Measurements from ENCODE around the gene UQCR11. TPM values are rescaled to one million over a fixed set of nuclear protein-coding genes. Genes with fewer than 3 reads are reported as not detected.
A peak's percentile ranks its signal among the peaks of the same experiment; 100 is the strongest.

The UQCR11 gene
- total RNA-seq, 1 donor from 2014 or later: 65.6 TPM

DNA sequence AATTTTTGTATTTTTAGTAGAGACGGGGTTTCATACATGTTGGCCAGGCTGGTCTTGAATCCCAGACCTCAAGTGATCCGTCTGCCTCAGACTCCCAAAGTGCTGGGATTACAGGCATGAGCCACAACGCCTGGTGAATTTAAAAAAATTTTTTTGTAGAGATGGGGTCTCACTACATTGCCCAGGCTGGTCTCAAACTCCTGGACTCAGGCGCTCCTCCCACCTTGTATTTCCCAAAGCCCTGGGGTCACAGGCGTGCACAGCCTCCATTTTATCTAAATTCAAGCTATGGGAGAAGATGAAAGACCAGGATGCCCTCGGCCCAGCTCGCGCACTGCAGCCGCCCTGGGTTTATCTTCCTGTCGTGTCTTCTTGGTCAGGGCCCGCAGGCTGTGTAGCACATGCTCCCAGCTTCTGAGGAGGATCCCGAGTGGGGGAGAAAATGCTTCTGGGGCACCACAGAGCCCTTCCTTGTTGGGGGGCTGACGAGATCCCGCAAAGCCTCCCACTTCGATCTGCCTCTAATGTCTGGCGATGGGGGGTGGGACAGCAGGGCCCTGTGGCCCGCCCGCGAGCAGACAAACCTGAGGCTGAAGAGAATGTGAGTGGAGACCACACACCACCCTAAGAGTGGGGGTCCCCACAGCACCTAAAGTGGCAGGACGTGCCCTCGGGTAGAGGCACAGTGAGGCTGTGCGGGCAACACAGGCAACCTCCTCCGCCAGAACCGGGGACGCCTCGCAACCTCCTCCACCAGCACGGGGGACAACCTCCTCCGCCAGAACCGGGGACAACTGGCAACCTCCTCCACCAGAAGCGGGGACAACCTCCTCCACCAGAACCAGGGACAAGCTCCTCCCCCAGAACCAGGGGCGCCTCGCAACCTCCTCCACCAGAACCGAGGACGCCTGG is 31.3 kb upstream of the UQCR11 start:
- no peak for FAIRE-seq
- no peak for DNase-seq (ENCODE audit: low spot score in 2 of 2)

- no peak for FAIRE-seq
- no peak for DNase-seq (ENCODE audit: low spot score in 2 of 2)
Measured at GRCh38 chr19:1634938-1635243, 29.6 kb upstream of the UQCR11 start.

- no peak for DNase-seq (ENCODE audit: low spot score in 2 of 2)
- FAIRE-seq: no peak
Measured at GRCh38 chr19:1634242-1634937, 29.1 kb upstream of the UQCR11 start.

DNA sequence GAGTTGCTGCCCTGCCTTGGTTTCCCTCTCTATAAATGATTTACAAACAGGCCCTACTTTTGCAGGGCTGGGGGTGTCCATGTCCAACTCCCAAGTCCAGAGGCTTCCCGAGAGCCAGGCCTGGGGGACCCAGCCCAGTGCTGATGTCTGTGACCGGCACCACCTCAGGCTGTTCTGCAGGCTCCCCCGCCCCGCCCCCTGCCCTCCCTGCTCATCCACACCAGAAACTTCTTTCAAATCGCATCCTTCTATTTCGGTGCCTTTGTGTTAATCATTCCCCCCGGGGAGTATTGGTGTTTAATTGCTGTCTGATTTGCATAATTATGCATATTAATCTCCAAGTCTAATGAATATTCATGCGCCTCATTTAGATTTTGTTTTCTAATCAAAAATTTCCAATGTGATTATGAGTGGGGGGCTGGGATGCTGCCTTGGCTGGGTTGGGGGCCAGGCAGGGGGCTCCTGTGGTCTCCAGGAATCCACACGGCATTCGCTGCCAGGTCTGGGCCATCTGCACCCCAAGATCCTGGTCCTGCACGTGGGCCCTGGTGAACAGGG is 28.1 kb upstream of the UQCR11 start:
- FAIRE-seq (no peak), DNase-seq (ENCODE audit: low spot score in 2 of 2) (no peak)

DNA sequence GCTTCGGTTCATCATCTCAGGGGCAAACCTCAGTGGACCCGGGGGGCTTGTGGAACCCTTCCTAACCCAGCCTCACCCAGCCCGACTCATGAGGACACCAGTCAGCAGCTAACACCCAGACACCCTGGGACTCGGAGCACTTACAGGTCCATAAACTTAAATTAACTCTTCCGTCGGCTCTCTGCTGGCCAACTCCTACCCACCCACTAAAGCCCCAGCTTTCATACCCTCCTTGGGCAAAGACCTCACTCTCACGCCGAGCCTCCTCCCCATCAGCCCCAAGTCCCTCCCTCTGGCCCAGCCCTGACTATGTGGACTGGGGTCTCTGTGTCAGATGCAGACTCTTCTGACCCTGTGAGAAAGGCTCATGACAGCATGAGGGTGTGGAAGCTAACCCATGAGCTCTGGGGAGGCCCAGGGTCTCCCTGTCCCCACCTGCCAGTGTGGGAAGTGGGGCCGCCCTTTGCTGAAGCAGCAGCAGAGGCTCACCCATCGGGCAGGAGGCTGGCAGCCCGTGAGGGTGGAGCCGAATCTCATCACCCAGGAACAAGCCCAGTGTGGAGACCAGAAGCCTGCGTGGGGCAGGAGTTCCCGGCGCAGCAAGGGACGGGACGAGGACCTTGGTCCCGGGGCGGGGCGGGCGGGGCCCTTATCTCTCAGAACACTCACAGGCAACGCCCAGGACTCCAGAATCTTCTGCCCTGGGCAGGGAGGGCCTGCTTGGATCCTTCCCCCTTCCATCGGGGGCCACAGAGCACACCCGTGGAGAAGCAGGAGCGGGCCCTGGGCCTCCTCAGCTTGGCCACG is 27.4 kb upstream of the UQCR11 start:
- FAIRE-seq: no peak
- DNase-seq (ENCODE audit: low spot score in 2 of 2): no peak

- FAIRE-seq (no peak), DNase-seq (ENCODE audit: low spot score in 2 of 2) (no peak)
Measured at GRCh38 chr19:1631557-1632100, 26.4 kb upstream of the UQCR11 start.

DNA sequence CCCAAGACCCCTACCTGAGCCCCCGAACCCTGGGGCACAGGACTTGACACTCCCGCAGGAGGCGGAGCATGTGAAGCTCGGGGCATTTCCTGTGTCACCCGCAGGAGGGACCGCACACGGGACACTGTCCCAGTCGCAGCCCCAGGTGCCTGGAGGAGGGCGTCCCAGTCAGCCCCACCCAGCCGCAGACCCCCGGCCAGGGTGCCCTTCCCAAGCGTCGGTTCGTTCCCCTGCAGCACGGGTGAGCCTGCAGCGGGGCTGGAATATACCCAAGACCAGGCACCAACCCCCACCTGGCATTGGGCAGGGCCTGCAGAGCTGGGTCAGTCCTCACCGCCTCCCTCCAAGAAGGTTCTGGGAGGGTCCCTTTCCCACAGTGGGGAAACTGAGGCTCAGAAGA is 25.5 kb upstream of the UQCR11 start:
- DNase-seq (ENCODE audit: low spot score in 2 of 2): no peak
- FAIRE-seq: no peak

GRCh38 chr19:1630012-1630411 is 24.8 kb upstream of the UQCR11 start:
- no peak for FAIRE-seq
- no peak for DNase-seq (ENCODE audit: low spot score in 2 of 2)

DNA sequence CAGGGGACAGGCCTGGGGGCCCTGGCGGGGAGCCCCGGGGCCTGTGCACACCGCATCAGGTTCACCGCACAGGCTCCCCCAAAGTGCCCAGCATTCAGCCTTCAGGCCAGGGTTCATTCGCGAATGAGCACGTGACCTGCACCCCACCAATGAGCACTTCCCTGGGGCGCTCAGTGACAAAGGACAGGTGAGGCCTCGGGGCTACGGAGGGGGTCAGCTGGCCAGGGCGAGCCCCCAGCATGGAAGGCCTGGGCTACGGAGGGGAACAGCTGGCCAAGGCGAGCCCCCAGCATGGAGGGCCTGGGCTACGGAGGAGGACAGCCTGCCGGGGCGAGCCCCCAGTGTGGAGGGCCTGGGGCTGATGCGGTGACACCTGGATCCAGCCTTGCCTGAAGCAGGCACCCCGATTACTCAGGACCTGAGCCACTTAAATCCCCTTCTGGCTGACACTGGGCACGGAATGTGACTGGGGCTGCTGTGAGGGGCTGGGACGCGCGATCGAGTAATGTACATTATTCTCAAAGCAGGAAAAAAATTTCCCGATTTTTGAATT is 24.1 kb upstream of the UQCR11 start:
- FAIRE-seq: no peak
- DNase-seq (ENCODE audit: low spot score in 2 of 2): no peak

DNA sequence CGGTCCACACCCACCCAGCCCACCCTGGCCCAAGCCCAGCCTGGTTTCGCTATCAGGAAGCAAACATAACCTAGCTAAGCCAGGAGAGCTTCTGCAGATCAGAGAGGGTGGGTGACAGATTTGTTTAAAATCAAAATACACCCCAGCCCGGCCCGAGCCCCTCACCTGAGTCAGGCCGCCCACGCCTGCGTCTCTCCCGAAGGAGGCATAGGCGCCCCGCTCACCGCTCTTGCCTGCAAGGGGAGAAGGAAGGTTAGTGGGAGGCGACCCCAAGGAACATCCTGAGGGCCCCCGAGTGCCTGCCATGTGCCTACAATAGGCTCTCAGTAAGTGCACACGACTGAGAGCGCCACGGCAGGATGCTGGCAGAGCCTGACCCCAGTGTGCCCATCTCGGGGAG is 21.9 kb upstream of the UQCR11 start:
- no peak for DNase-seq (ENCODE audit: low spot score in 2 of 2)
- FAIRE-seq: no peak

DNA sequence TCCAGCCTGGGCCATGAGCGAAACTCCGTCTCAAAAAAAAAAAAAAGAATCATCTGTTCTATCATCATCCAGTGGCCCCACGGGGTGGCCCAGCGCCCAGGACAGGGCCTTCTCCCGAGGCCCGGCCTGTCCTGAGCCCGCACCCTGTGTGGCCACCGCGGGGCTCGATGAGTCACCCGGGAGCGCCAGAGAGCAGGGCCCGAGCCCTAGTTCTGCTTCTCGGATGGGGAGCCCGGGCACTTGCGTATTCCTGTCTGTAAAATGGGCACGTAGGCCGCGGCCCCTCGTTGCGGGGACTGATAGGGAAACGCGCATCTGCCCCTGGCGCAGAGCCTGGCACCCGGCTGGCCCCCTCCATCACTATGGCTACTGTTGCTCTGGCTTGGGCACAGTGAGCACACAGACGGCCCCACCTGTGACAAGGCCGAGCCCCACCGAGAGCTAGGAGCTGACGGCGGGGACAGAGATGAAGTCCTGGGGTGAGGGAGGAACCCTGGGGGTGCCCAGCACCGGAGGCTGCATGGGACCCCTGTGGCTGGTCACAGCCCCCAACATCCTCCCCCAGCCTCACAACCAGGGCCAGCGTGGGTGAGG is 21.3 kb upstream of the UQCR11 start:
- FAIRE-seq (no peak), DNase-seq (ENCODE audit: low spot score in 2 of 2) (no peak)

GRCh38 chr19:1624458-1624857 is 19.2 kb upstream of the UQCR11 start:
- DNase-seq (ENCODE audit: low spot score in 2 of 2): peak; percentile 67 to 79
- FAIRE-seq: no peak

DNA sequence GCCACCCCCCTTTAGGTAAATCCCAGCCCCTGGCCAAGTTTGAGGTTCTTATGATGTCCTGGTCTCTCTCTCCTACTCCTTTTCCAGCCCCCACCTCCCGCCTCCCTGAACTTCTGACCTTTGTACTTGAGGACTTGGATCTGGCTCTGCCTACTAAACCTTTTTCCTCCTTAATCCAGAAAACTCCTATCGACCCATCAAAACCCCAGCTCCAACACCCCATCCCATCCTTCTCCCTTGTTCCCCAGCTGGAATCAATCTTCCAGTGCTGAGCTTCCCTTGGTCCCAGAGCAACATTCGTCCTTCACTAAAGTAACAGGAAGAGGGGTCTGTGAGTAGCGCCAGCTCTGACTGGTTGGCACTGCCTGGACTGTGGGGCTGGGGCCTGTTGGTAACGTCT is 17.3 kb upstream of the UQCR11 start:
- FAIRE-seq (no peak), DNase-seq (ENCODE audit: low spot score in 2 of 2) (no peak)

GRCh38 chr19:1622007-1622406 is 16.7 kb upstream of the UQCR11 start:
- DNase-seq (ENCODE audit: low spot score in 2 of 2) (no peak), FAIRE-seq (no peak)

DNA sequence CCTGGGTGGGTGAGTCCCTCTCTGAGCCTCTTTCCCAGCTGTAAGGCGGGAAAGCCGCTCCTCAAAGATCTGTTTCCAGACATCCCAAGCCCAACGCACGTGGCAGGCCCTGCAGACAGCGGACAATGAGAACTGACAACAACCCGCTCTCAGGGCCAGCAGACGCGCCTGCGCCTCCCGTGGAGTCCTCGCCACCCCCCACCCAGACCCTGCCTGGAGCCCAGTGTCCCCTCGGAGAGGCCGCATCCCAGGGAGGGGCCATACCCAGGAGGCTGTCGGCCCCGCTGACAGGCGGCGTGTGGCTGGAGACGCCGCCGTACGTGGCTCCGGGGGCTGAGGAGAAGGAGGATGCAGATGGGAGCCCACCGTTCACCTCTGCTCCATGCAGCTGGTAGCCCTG is 16.3 kb upstream of the UQCR11 start:
- FAIRE-seq (no peak), DNase-seq (ENCODE audit: low spot score in 2 of 2) (no peak)

- FAIRE-seq: no peak
- no peak for DNase-seq (ENCODE audit: low spot score in 2 of 2)
Measured at GRCh38 chr19:1621021-1621420, 15.8 kb upstream of the UQCR11 start.

GRCh38 chr19:1620502-1620901 is 15.2 kb upstream of the UQCR11 start:
- no peak for FAIRE-seq

GRCh38 chr19:1619703-1620102 is 14.4 kb upstream of the UQCR11 start:
- no peak for DNase-seq (ENCODE audit: low spot score in 2 of 2)

More at GRCh38 chr19:1620502-1620901, 15.2 kb upstream of the UQCR11 start:
- no peak for DNase-seq (ENCODE audit: low spot score in 2 of 2)

DNA sequence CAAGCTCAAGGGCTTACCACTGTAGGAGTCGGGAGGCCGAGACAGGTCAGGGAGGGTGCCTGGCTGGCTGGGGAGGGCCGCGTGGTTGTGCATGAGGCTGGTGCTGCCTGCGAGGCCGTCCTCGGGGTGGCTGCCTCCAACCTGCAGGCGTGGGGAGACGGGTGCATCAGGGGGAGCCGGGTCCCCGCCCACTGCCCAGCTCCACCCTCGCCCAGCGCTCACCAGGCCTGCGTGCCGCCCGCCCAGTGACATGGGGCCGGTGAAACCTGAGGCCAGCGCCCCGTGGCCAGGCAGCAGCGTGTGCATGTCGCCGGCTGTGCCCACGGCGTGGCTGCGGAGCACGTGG is 13.8 kb upstream of the UQCR11 start:
- FAIRE-seq (no peak), DNase-seq (ENCODE audit: low spot score in 2 of 2) (no peak)

More at GRCh38 chr19:1619703-1620102, 14.4 kb upstream of the UQCR11 start:
- no peak for FAIRE-seq
